RKO (cell line): ENCODE data around the gene ALDH1A3.

ENCODE experiments used
- DNase-seq: peaks from one replicate; pipeline ENCODE4 v3.0.0-alpha.2; 2016; ENCODE audit warnings: low spot score

ALDH1A3 gene

GRCh38 chr15:100859970-100860828 lies 19.4 kb upstream of the ALDH1A3 start:
- DNase-seq: no peak

- no peak for DNase-seq
These were observed 18.7 kb upstream of the ALDH1A3 start for GRCh38 chr15:100860829-100861510.

GRCh38 chr15:100861511-100861991 lies 18.1 kb upstream of the ALDH1A3 start:
- no peak for DNase-seq

GRCh38 chr15:100862162-100862561 lies 17.5 kb upstream of the ALDH1A3 start:
- no peak for DNase-seq

GRCh38 chr15:100863075-100863795 lies 16.4 kb upstream of the ALDH1A3 start:
- DNase-seq: no peak

- DNase-seq: no peak
These were observed 15.8 kb upstream of the ALDH1A3 start for GRCh38 chr15:100863796-100864267.

GRCh38 chr15:100866386-100867330 lies 13.0 kb upstream of the ALDH1A3 start:
- DNase-seq: no peak

GRCh38 chr15:100867433-100867832 lies 12.2 kb upstream of the ALDH1A3 start:
- DNase-seq: no peak

GRCh38 chr15:100869151-100869999 lies 10.3 kb upstream of the ALDH1A3 start:
- no peak for DNase-seq

- DNase-seq: peak; percentile 79
These were observed 6.5 kb upstream of the ALDH1A3 start for GRCh38 chr15:100873029-100873677.

- DNase-seq: no peak
These were observed 4.1 kb upstream of the ALDH1A3 start for GRCh38 chr15:100875495-100875894.

GRCh38 chr15:100875976-100876375 lies 3.7 kb upstream of the ALDH1A3 start:
- DNase-seq: no peak

- DNase-seq: no peak
These were observed 2.1 kb upstream of the ALDH1A3 start for GRCh38 chr15:100877551-100877950.

GRCh38 chr15:100878130-100878529 lies 1.5 kb upstream of the ALDH1A3 start:
- no peak for DNase-seq

GRCh38 chr15:100878648-100879047 lies 983 bp upstream of the ALDH1A3 start:
- DNase-seq: no peak

- DNase-seq: no peak
These were observed 569 bp upstream of the ALDH1A3 start for GRCh38 chr15:100879061-100879463.

GRCh38 chr15:100880139-100880896 lies 687 bp downstream of the ALDH1A3 start:
- DNase-seq: no peak

- DNase-seq: no peak
These were observed 1.2 kb downstream of the ALDH1A3 start for GRCh38 chr15:100880897-100881242.
